Right renal cortex interstitium (tissue), 3 donors: Measurements from ENCODE around the gene POLR3GL. TPM values are rescaled to one million over a fixed set of nuclear protein-coding genes. Genes with fewer than 3 reads are reported as not detected.

Experiments used
- DNase-seq, 3 donors: peaks; one replicate each; pipeline ENCODE4 v3.0.0-alpha.2; 2013; ENCODE audit warnings: low read depth in 3 of 3, low spot score in 2 of 3
- polyA plus RNA-seq, 3 donors: library from polyadenylated mRNA; unstranded; fragments of 120-200 nt; gene quantifications; one replicate each; pipeline ENCODE4 v1.2.1, GENCODE V29; 2013; ENCODE audit not compliant: insufficient read length in 3 of 3

POLR3GL gene
- polyA plus RNA-seq, 3 donors = 37.0 to 43.4 (median 39.5) TPM

GRCh38 chr1:145947551-145947950 lies 16.9 kb upstream of the POLR3GL start:
- no peak for DNase-seq

- DNase-seq = no peak
Observed at GRCh38 chr1:145949219-145949618, 15.3 kb upstream of the POLR3GL start.

DNA sequence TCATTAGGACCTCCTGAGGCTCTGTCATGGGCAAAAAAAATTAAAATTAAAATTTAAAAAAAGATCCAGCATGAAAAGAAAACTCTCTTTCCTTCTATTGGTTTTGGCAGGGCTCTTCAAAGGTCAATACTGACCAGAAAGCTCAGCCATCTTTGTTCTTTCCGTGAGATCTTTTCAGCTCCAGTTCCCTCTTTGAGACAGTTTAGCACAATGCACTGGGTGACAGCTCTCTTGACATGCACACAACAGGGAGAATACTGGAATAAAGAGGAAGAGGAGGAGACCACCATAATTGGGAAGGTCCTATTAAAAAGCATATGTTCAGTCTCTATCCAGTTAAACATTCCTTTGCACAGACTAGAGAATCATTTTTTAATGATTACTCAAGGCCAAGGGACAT lies 13.0 kb upstream of the POLR3GL start:
- DNase-seq = no peak

- DNase-seq = no peak
Observed at GRCh38 chr1:145952903-145953302, 11.6 kb upstream of the POLR3GL start.

- no peak for DNase-seq
Observed at GRCh38 chr1:145953861-145954260, 10.6 kb upstream of the POLR3GL start.

GRCh38 chr1:145955436-145955835 lies 9.1 kb upstream of the POLR3GL start:
- no peak for DNase-seq

DNA sequence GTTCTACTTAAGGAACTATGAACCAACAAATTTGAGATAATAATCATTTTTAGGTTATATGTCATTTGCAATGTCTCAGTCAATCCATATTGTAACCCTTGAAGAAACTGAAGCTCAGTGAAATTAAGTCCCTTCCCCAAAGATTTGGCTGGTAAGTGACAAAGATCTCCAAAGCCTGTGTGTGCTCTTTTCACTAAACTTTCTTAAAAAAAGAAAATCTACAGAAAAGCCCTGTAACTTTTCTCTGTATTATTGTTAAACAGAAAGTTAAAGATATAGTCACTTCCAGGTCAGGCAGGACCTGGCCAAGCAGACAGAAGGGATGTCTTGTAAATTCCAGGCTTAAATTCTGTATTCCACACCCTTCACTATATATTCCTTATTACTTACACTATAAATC lies 8.1 kb upstream of the POLR3GL start:
- no peak for DNase-seq

GRCh38 chr1:145956781-145957442 lies 7.6 kb upstream of the POLR3GL start:
- no peak for DNase-seq

DNA sequence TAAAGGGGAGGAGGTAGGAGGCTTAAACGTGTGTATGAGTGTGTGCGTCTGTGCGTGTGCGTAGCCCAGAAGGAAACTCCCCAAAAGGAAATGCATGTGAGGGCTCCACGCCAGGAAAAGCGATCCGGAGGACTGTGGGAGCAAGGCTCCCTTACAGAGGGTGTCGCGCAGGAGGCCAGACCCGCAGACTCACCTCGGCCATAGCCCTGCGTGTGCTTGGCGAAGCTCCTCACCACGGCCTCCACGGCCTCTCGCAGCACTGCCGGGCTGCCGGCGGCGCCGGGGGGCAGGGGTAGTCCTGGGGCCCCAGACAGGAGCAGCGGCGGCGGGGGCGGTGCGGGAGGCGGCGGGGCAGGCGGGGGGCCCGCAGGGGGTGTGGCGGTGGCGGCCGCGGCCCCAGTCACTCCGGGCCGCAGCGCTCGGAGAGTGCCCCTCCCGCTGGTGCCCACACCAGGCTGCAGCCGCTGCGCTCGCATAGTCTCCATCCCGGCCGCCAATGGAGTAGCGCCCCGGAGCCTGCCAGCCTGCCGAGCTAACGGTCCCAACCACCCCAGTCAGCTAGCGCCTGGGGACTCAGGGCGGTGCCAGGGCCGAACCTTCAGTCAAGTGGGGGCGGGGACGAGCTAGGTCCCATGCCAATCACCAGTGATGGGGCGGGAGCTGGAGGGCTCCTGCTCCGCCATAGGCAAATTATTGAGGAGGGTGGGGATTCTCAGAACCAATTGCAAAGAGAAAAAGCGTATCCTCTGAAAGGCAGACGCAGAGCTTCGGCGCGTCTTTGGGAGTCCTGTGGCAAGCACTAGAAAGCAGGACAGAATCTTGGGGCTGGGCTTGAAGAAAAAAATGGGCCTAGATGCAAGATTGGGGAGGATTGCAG lies 6.8 kb upstream of the POLR3GL start, which contains the start of gene LIX1L:
LIX1L (minus strand) TSS at position 575 of the 877 bp plus-strand sequence; CDS start at position 485, 90 bp downstream.
- peak; percentile 85 to 94 (median 91) for DNase-seq

GRCh38 chr1:145958734-145959133 lies 5.8 kb upstream of the POLR3GL start:
- no peak for DNase-seq

DNA sequence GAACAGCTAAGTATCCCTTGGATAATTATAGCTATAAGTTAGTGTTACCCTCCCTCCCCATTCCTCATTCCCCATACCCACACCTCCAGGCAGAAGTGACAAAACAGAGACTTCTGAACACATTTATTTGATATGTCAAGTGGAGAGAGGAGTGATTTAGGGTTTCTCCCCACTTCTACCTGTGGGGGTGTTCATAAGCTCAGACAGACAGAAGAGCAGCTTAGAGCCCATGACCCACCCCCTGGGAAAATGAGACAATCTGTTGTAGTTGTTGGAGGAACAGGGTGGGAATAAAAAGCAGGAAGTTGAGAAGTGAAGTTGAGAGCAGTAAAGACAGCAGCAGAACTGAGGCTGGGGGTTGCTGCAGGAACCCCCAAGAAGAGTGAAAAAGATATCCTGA lies 5.2 kb upstream of the POLR3GL start:
- DNase-seq = no peak

DNA sequence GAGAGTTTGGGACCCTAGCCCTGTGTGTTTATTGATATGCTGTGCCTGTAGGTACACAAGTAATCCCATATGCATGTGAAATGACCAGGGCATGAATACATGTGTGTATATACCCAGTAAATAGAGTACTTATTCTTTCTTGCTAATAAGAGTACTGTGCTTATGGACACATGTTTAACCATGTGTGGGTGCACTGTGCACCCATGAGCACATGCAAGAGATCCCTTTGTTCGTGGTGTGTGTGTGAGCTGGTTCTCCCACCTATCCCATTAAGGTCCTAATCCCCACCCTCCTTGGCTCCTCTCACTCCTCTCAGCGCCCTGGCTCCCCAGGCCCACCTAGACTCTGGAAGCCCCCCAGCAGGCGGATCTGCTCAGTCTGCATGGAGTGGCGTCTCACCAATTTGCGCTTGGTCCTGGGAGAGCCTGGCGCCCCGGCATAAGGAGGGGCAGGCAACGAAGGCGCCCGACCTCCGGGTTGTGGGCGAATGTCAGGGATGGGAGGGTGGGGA lies 4.5 kb upstream of the POLR3GL start:
- no peak for DNase-seq

DNA sequence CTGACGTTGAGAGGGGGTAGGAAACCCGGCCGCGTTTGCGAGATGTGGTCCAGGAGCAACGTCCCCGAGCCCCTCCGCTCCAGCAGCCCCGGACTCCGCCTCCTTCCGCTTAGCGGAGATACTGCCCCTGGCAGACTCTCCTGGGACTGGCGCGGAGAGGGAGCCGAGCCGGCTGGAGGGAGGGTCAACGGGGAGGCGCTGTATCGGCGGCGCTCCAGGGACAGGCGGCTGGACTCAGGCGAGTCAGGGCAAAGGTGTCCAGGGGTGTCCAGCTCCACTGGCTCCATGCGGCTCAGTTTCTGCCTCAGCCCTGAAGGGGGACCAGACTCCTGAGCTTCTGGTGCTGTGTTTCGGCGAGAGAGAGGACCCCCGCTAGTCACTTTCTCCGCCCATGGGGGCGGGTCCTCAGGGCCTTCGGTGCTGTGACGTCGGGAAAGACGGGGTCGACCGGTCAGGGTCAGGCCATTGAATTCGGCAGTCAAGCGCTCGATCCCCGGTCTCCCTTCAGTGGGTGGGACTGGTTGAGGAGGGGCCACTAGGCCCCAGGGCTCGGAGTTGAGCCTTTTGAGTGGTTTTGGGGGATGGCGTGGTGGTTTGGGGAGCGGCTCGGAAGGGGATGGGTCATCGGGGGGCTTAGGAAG lies 3.9 kb upstream of the POLR3GL start:
- peak; percentile 74 to 76 (median 74) for DNase-seq

DNA sequence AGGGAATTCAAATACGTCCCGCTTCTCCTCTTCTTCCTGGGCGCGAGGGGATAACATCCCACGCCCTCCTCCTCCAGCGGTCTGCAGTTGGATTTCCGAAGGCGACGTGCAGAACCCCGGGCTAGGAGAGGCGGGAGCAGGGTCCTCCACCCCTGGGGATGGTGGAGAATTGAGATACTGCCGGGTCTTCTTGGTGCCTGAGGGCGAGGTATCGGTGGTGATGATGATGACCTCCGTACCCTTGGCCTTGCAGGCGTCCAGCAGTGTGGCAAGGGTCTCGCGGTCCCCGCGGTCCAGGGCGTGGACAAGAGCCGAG lies 3.4 kb upstream of the POLR3GL start:
- no peak for DNase-seq

DNA sequence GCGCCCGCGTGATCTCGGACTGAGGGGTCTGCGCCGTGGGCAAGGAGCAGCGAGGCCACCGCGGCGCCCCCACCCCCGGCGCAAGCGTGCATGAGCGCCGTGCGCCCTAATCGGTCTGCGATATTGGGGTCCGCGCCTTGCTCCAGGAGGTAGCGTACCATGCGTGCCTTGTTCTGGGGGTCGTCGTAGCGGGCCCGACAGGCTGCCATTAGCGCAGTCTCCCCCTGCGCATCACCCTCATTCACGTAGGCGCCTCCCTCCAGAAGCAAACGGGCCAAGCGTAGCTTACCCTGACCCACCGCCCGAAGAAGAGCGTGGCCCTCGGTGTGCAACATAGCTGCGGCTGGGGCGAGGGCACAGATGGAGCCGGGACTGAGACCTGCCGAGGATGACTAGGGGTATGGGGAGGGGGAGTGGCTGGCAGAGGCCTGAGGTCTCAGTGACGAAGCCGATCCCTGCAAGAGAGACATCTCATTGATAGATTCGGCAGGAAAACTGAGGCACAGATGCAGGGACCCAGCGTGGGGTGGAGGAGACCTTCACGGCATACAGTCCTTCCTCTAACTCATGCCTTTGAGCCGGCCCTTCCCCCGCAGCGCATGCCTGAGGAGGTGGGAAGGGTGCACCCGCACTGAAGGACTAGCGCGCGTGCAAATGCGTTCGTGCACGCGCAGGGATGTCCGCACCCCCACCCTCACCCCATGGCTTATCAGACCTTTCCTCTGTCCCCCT lies 2.9 kb upstream of the POLR3GL start:
- no peak for DNase-seq

DNA sequence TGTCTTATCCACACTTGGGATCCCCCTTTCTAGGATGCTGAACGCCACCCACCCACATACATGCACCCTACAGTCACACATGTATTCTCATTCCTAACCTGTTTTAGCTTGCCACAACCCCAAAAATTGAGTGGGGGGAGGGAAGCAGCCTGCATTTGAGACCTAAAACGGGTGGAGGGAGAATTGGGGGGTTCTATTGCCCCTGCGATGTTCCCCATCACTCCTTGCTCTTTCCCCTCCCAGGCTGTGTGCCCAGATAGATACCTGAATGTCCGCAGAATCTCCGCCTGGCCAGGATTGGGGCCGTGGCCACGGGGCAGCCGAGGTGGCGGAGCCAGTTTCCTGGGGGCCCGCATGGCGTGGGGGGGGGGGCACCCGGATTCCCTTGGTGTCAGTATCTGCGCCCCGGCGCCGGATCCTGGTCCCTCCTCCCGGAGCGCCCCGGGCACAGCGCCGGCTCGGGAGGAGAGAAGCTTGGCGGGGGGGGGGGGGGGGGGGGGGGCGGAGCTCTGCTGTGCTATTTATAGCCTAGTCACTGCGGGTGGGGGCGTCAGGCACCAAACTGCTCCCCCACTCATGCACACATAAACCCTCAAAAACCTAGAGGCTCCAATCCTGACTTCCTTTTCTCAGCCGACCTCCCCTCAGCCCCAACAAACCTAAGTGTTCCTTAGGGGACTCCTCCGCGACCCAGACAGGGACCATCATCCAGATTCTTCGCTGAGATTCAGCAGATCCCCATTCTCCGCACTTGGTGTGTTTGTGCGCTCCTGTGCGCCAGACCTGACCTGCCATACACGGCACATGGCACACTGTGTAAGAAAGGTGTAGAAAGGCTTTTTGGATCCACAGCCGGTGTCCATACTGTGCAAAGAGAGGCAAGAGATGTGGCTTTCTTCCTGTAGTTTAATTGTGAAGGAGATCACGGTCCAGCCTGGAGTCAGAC lies 2.1 kb upstream of the POLR3GL start:
- DNase-seq = no peak

DNA sequence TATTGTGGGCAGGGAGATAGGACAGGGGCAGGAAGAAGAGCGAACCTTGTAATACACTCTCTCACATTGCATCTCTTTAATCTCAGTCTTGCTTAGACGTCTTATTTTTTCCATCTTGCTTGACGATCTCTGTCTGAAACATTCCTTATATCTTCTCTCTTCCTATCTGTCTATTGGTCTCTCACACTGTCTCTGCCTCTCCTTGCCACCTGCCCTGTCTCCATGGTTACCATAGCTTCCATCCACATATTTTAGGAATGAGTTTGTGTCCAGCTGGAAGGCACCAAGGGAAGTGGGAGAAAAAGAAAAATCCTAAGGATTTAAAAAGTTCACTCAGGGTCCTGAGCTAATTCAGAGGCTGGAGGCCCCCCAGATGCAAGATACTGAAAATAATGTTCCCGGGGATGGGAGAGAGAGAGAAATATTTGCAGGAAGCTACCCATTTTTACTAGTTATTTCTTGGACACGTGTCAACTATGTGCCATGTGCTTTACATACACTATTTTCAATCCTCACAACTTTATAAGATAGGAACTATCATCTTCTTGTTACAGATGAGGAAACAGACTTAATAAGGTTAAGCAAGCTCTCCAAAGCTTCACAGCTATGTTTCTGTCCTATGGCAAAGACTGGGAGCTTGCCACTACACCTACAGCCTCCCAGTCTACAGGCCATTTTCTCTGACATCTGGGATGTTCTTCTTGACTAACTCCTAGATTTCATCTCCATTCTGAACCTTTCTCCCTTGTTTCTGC lies 1.0 kb upstream of the POLR3GL start:
- no peak for DNase-seq

- DNase-seq = no peak
Observed at GRCh38 chr1:145965119-145965744, 742 bp downstream of the POLR3GL start.
